NCI-H345 treated with DMSO at 0.1 percent for 48 hours (cell line): ENCODE measurements around the gene TRPM2.
"Not testable (repeated sequence)": the region's sequence is repeated elsewhere in the genome, so short reads cannot be mapped to it uniquely, and the experiment has no call there.

Experiments
- DNase-seq: peaks from one replicate; lab custom pipeline; 2025; ENCODE audit not compliant: unreplicated experiment; lab: John Stamatoyannopoulos, UW

TRPM2 gene

GRCh38 chr21:44479556-44480199, 126.3 kb downstream of the TRPM2 start:
- not testable (repeated sequence) for DNase-seq

- no peak for DNase-seq
Observed at GRCh38 chr21:44480200-44481053, 127.0 kb downstream of the TRPM2 start.

GRCh38 chr21:44482581-44483287, 129.3 kb downstream of the TRPM2 start:
- no peak for DNase-seq

- DNase-seq: no peak
Observed at GRCh38 chr21:44483288-44484237, 130.1 kb downstream of the TRPM2 start.

- no peak for DNase-seq
Observed at GRCh38 chr21:44484498-44485253, 131.3 kb downstream of the TRPM2 start.

- DNase-seq: peak; percentile 84
Observed at GRCh38 chr21:44485254-44485793, 131.9 kb downstream of the TRPM2 start.

GRCh38 chr21:44485796-44486195, 132.4 kb downstream of the TRPM2 start:
- DNase-seq: no peak

GRCh38 chr21:44486302-44486701, 132.9 kb downstream of the TRPM2 start:
- DNase-seq: peak; percentile 41

- DNase-seq: no peak
Observed at GRCh38 chr21:44487831-44488230, 134.4 kb downstream of the TRPM2 start.

GRCh38 chr21:44489962-44490361, 136.5 kb downstream of the TRPM2 start:
- DNase-seq: no peak

GRCh38 chr21:44490405-44490804, 137.0 kb downstream of the TRPM2 start:
- no peak for DNase-seq

GRCh38 chr21:44490816-44491215, 137.4 kb downstream of the TRPM2 start:
- no peak for DNase-seq
